Left lung (tissue), 10 donors: ENCODE data around the gene HDAC4. TPM values are rescaled to one million over a fixed set of nuclear protein-coding genes. Genes with fewer than 3 reads are reported as not detected.

Experiments used
- ATAC-seq: fragments of 200-7000 bp; cut with Tn5 transposase; one replicate; pipeline ENCODE4 v1.9.1; 2020; ENCODE audit warnings: moderate library complexity
- DNase-seq, 4 donors: peaks; one replicate each; pipeline ENCODE4 v3.0.0-alpha.2; 2013 to 2020
- H3K27ac ChIP-seq, 2 donors: fragments of 200-600 bp; sonication (generic) in 1 of 2; one replicate each; pipeline versions ENCODE4 v1.5.0 to v1.8.0; 2020 to 2021
- H3K27me3 ChIP-seq, 2 donors: fragments of 200-600 bp; sonication (generic) in 1 of 2; one replicate each; pipeline versions ENCODE4 v1.5.0 to v1.8.0; 2020 to 2021
- H3K36me3 ChIP-seq, 2 donors: fragments of 200-600 bp; sonication (generic) in 1 of 2; one replicate each; pipeline versions ENCODE4 v1.5.0 to v1.8.0; 2020 to 2021
- H3K4me1 ChIP-seq, 2 donors: fragments of 200-600 bp; one replicate each; pipeline ENCODE4 v1.8.0; 2021
- H3K4me3 ChIP-seq, 2 donors: fragments of 200-600 bp; sonication (generic) in 1 of 2; one replicate each; pipeline versions ENCODE4 v1.5.0 to v1.8.0; 2020 to 2021; ENCODE audit warnings: mild to moderate bottlenecking in 1 of 2
- H3K9me3 ChIP-seq, 2 donors: fragments of 200-600 bp; sonication (generic) in 1 of 2; one replicate each; pipeline versions ENCODE4 v1.5.0 to v1.8.0; 2020 to 2021
- CTCF ChIP-seq, 2 donors: fragments of 200-600 bp; sonication (generic) in 1 of 2; IDR thresholded peaks; one replicate each; pipeline versions ENCODE4 v1.5.0 to v1.8.0; 2021; ENCODE audit warnings: antibody characterized with exemption in 2 of 2
- intact Hi-C, 2 donors: fragments of 100-400 bp; cut with DNase I; formaldehyde crosslinking; loops; one replicate each; pipeline versions ENCODE4 v1.11.2 to v1.14.2; 2022
- polyA plus RNA-seq, 6 donors: library from polyadenylated mRNA; unstranded; fragments of 120-200 nt; gene quantifications; one replicate each; pipeline ENCODE4 v1.2.1, GENCODE V29; 2013; ENCODE audit not compliant: insufficient read length in 6 of 6
- total RNA-seq, 2 donors: library from RNA; stranded (reverse); fragmentation: NEBNext Ultra II Directional; extraction: Animal tissue kit (Norgen Biotek cat#: 25700); gene quantifications; one replicate each; pipeline ENCODE4 v1.2.1, GENCODE V29; 2021
- donor health status: DM: no; HTN: yes; CAD: no.
- donor health status: DM: no; HTN: no; CAD: no.

Gene HDAC4
- total and polyA plus RNA-seq, 8 donors = 9.9 to 36.8 (median 12.8) TPM

- intact Hi-C loops = no loop called here
These were observed 93.6 kb downstream of the HDAC4 start for GRCh38 chr2:239307221-239307569.

GRCh38 chr2:239306274-239307220, 94.3 kb downstream of the HDAC4 start:
- H3K4me1 ChIP-seq = peaks cover 0 to 35% of the 10 kb centered on the region in 2 donors
- no peaks in the 10 kb centered on the region for H3K27me3 ChIP-seq
- intact Hi-C loops = no loop called here
- no peaks in the 10 kb centered on the region for H3K36me3 ChIP-seq
- no peak overlapping the region for H3K4me3 ChIP-seq
- ATAC-seq (no peak), DNase-seq (no peak)
- no peaks in the 10 kb centered on the region for H3K9me3 ChIP-seq
- TF ChIP-seq CTCF (IDR thresholded peaks at IDR 0.05) = no peak
- H3K27ac ChIP-seq = no peak overlapping the region

More at GRCh38 chr2:239307221-239307569, 93.6 kb downstream of the HDAC4 start:
- Histone ChIP-seq H3K4me3 (no peak overlapping the region), H3K9me3 (no peaks in the 10 kb centered on the region), H3K27ac (no peak overlapping the region), H3K36me3 (no peaks in the 10 kb centered on the region), H3K4me1 (peaks cover 0 to 40% of the 10 kb centered on the region in 2 donors), H3K27me3 (no peaks in the 10 kb centered on the region)
- TF ChIP-seq CTCF (IDR thresholded peaks at IDR 0.05) = no peak
- DNase-seq (no peak), ATAC-seq (no peak)

GRCh38 chr2:239305771-239306170, 95.0 kb downstream of the HDAC4 start:
- ATAC-seq = no peak
- H3K27ac ChIP-seq = no peak overlapping the region
- H3K36me3 ChIP-seq = no peaks in the 10 kb centered on the region
- intact Hi-C loops = no loop called here
- no peaks in the 10 kb centered on the region for H3K9me3 ChIP-seq
- H3K27me3 ChIP-seq = no peaks in the 10 kb centered on the region
- H3K4me3 ChIP-seq = no peak overlapping the region
- peaks cover 0 to 30% of the 10 kb centered on the region in 2 donors for H3K4me1 ChIP-seq
- TF ChIP-seq CTCF (IDR thresholded peaks at IDR 0.05) = no peak
- DNase-seq = no peak

GRCh38 chr2:239305222-239305575, 95.6 kb downstream of the HDAC4 start:
- ATAC-seq = no peak
- Histone ChIP-seq H3K4me3 (no peak overlapping the region), H3K36me3 (no peaks in the 10 kb centered on the region), H3K27me3 (no peaks in the 10 kb centered on the region), H3K4me1 (peaks cover 0 to 30% of the 10 kb centered on the region in 2 donors), H3K9me3 (no peaks in the 10 kb centered on the region), H3K27ac (no peak overlapping the region)
- no peak for DNase-seq
- no peak for TF ChIP-seq CTCF (IDR thresholded peaks at IDR 0.05)
- intact Hi-C loops = no loop called here

GRCh38 chr2:239304533-239305221, 96.1 kb downstream of the HDAC4 start:
- intact Hi-C loops = no loop called here
- Histone ChIP-seq H3K27ac (no peak overlapping the region), H3K9me3 (no peaks in the 10 kb centered on the region), H3K36me3 (no peaks in the 10 kb centered on the region), H3K4me1 (peaks cover 0 to 25% of the 10 kb centered on the region in 2 donors), H3K4me3 (no peak overlapping the region), H3K27me3 (no peaks in the 10 kb centered on the region)
- DNase-seq (no peak), ATAC-seq (no peak)
- TF ChIP-seq CTCF (IDR thresholded peaks at IDR 0.05) = no peak
